Upper lobe of right lung (tissue), 1 donor: ENCODE data around the gene PRR15. TPM values are rescaled to one million over a fixed set of nuclear protein-coding genes. Genes with fewer than 3 reads are reported as not detected.

ENCODE experiments used
- ATAC-seq: fragments of 200-7000 bp; cut with Tn5 transposase; one replicate; pipeline ENCODE4 v1.9.1; 2020; ENCODE audit warnings: mild to moderate bottlenecking, moderate library complexity
- DNase-seq: peaks from one replicate; pipeline ENCODE4 v3.0.0-alpha.2; 2020
- H3K27ac ChIP-seq: fragments of 200-600 bp; one replicate; pipeline ENCODE4 v1.8.0; 2022
- H3K27me3 ChIP-seq: fragments of 200-600 bp; one replicate; pipeline ENCODE4 v1.8.0; 2022; ENCODE audit warnings: mild to moderate bottlenecking
- H3K36me3 ChIP-seq: fragments of 200-600 bp; one replicate; pipeline ENCODE4 v1.8.0; 2022
- H3K4me1 ChIP-seq: fragments of 200-600 bp; one replicate; pipeline ENCODE4 v1.8.0; 2022
- H3K4me3 ChIP-seq: fragments of 200-600 bp; one replicate; pipeline ENCODE4 v1.8.0; 2022; ENCODE audit warnings: mild to moderate bottlenecking
- H3K9me3 ChIP-seq: fragments of 200-600 bp; one replicate; pipeline ENCODE4 v1.8.0; 2022
- intact Hi-C: fragments of 100-400 bp; cut with DNase I; formaldehyde crosslinking; loops from one replicate; pipeline ENCODE4 v1.11.0; 2022
- total RNA-seq: library from RNA; stranded (reverse); fragmentation: NEBNext Ultra II Directional; extraction: Animal tissue kit (Norgen Biotek cat#: 25700); gene quantifications from one replicate; pipeline ENCODE4 v1.2.1, GENCODE V29; 2021
- TF ChIP-seq, protein P1 (sequence below): fragments of 200-600 bp; IDR thresholded peaks from one replicate; pipeline ENCODE4 v1.8.0; 2022; ENCODE audit warnings: antibody characterized with exemption
- donor health status: DM: no; HTN: yes; CAD: no; lungs with severe emphysema.

Gene PRR15
- total RNA-seq, 1 donor from 2014 or later = 2.1 TPM

DNA sequence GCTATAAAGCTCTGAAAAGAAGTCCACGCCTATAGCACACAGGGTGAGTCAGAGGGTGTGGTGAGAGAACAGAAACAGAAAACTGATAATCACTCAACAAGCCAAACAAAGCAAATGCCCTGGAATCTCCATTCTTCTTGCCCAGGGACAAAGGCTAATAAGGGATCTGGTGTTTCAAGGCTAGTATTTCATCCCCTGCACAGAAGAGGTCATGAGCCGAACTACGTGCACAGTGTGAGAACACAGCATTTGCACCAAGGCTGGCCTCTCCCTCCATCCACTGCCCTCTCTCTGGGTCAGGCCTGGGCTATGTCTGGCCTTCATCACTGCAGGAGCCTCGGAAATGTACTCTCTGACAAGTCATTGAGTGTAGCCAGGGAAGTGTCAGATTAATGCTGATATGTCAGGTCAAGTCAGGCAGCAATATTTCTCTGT lies 42.7 kb downstream of the PRR15 start:
- intact Hi-C loops = no loop called here
- no peak for ATAC-seq

GRCh38 chr7:29606830-29607229 lies 43.2 kb downstream of the PRR15 start:
- Histone ChIP-seq H3K4me3 (no peak overlapping the region), H3K27me3 (no peaks in the 10 kb centered on the region), H3K4me1 (no peaks in the 10 kb centered on the region), H3K36me3 (no peaks in the 10 kb centered on the region), H3K27ac (no peak overlapping the region), H3K9me3 (no peaks in the 10 kb centered on the region)
- ATAC-seq (no peak), DNase-seq (no peak)
- TF ChIP-seq, protein P1, sequence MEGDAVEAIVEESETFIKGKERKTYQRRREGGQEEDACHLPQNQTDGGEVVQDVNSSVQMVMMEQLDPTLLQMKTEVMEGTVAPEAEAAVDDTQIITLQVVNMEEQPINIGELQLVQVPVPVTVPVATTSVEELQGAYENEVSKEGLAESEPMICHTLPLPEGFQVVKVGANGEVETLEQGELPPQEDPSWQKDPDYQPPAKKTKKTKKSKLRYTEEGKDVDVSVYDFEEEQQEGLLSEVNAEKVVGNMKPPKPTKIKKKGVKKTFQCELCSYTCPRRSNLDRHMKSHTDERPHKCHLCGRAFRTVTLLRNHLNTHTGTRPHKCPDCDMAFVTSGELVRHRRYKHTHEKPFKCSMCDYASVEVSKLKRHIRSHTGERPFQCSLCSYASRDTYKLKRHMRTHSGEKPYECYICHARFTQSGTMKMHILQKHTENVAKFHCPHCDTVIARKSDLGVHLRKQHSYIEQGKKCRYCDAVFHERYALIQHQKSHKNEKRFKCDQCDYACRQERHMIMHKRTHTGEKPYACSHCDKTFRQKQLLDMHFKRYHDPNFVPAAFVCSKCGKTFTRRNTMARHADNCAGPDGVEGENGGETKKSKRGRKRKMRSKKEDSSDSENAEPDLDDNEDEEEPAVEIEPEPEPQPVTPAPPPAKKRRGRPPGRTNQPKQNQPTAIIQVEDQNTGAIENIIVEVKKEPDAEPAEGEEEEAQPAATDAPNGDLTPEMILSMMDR = no peak
- intact Hi-C loops = no loop called here

More for the DNA sequence above, 42.7 kb downstream of the PRR15 start:
- Histone ChIP-seq H3K4me1 (no peaks in the 10 kb centered on the region), H3K27ac (no peak overlapping the region), H3K36me3 (no peaks in the 10 kb centered on the region), H3K4me3 (no peak overlapping the region), H3K9me3 (no peaks in the 10 kb centered on the region), H3K27me3 (no peaks in the 10 kb centered on the region)
- DNase-seq = no peak
- TF ChIP-seq, protein P1 = no peak

GRCh38 chr7:29607259-29607658 lies 43.6 kb downstream of the PRR15 start:
- Histone ChIP-seq H3K4me1 (no peaks in the 10 kb centered on the region), H3K27ac (no peak overlapping the region), H3K4me3 (no peak overlapping the region), H3K36me3 (no peaks in the 10 kb centered on the region), H3K9me3 (no peaks in the 10 kb centered on the region), H3K27me3 (no peaks in the 10 kb centered on the region)
- no peak for DNase-seq
- ATAC-seq = no peak
- intact Hi-C loops = no loop called here
- TF ChIP-seq, protein P1 = no peak

DNA sequence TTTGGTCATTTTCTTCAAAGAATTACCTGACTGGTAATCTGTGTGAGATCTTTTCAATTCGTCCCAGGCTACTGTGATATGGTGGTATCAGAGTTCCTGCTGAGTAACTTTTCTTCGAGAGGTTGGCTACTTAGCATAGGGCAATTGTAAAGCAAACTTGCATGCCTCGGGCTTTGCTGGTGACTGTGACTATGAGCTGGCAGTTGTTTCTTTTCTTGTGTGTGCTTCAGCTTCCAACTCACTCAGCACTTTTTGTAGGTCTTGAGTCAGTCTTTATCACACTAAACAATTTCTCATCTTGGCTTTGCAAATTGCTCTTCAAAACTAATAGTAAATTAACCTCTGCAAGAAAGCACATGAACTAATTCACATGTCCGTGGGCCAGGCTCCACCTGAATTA lies 44.3 kb downstream of the PRR15 start:
- Histone ChIP-seq H3K36me3 (no peaks in the 10 kb centered on the region), H3K27ac (no peak overlapping the region), H3K9me3 (no peaks in the 10 kb centered on the region), H3K27me3 (no peaks in the 10 kb centered on the region), H3K4me3 (no peak overlapping the region), H3K4me1 (no peaks in the 10 kb centered on the region)
- intact Hi-C loops = no loop called here
- ATAC-seq (no peak), DNase-seq (no peak)
- TF ChIP-seq, protein P1 = no peak

DNA sequence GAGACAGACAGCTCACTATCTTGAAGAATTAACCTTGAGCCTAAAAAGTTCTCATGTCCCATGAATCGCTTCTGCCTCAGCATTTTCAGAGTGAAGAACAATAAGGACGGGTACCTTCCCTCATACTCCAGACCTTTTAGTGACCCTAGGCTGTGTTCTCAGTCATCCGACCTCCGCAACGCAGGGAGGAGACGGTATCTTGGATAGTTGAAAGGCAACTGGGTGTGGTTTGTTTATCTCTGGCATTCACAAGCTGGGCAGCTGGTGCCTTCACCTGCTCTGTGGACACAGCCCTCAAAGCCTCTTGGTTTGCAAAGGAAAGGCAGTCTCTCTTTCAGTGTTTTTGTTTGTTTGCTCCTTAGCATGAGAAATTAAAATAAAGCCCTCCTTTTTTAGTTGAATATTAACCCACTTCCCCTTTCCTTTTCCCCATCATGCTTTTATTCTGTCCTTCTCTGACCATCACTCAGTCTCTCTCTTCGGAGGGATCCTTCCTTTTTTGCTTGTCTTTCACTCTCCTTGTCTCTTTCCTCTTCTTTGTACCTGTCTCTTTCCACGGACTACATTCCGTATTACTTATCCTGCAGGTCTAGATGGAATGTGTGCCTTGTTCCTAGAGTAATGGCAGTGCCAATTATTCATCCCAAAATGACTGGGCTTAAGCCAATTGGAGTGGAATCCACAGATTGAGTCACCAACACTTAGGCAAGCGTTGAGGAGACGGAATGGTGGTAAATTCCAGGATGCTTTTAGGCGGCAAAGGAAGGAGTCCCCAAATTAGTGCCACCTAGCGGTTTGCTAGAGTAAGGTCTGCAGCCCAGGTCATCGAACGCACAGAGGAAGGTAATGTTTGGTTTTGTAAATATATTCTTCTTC lies 45.8 kb downstream of the PRR15 start:
- ATAC-seq (peak; percentile 77), DNase-seq (no peak)
- H3K4me1 ChIP-seq = no peaks in the 10 kb centered on the region
- intact Hi-C loops = no loop called here
- TF ChIP-seq, protein P1 = peak; percentile 62
- H3K4me3 ChIP-seq = no peak overlapping the region
- no peaks in the 10 kb centered on the region for H3K36me3 ChIP-seq
- H3K9me3 ChIP-seq = no peaks in the 10 kb centered on the region
- no peaks in the 10 kb centered on the region for H3K27me3 ChIP-seq
- H3K27ac ChIP-seq = no peak overlapping the region
